Stomach (tissue), 9 donors: ENCODE data around the gene PPM1L. TPM values are rescaled to one million over a fixed set of nuclear protein-coding genes. Genes with fewer than 3 reads are reported as not detected.

Experiments used
- DNase-seq, 2 donors: peaks; one replicate each; pipeline versions ENCODE4 v3.0.0 to v3.0.0-alpha.2; 2013 to 2019
- H3K27ac ChIP-seq, 5 donors: fragments of 200-600 bp in 4 of 5; sonication (generic) in 4 of 5; one replicate each; pipeline ENCODE4 v1.5.1; 2013 to 2019; ENCODE audit warnings: mild to moderate bottlenecking in 1 of 5, moderate library complexity in 1 of 5
- H3K27me3 ChIP-seq, 3 donors: fragments of 200-600 bp; sonication (generic); one replicate each; pipeline ENCODE4 v1.5.1; 2017 to 2019; ENCODE audit warnings: mixed run types in 1 of 3
- H3K36me3 ChIP-seq, 4 donors: fragments of 200-600 bp; sonication (generic); 1 replicate in 3 of 4; 2 replicates in 1 of 4; pipeline ENCODE4 v1.5.1; 2016 to 2019
- H3K4me1 ChIP-seq, 4 donors: fragments of 200-600 bp; sonication (generic); one replicate each; pipeline ENCODE4 v1.5.1; 2016 to 2019
- H3K4me3 ChIP-seq, 4 donors: fragments of 200-600 bp; sonication (generic) in 3 of 4; one replicate each; pipeline ENCODE4 v1.5.1; 2016 to 2019; ENCODE audit warnings: mild to moderate bottlenecking in 1 of 4
- H3K9me3 ChIP-seq, 4 donors: fragments of 200-600 bp; sonication (generic); one replicate each; pipeline ENCODE4 v1.5.1; 2016 to 2019
- CTCF ChIP-seq, 7 experiments: fragments of 450-650 bp in 4 of 7; fragments of 200-600 bp in 3 of 7; sonication (generic) in 3 of 7; IDR thresholded peaks; one replicate each; pipeline ENCODE4 v1.5.1; 2016 to 2019; ENCODE audit warnings: antibody characterized with exemption in 7 of 7, control low read depth in 2 of 7, mild to moderate bottlenecking in 1 of 7
- EP300 ChIP-seq: sonication (generic); formaldehyde crosslinking; IDR thresholded peaks from one replicate; pipeline ENCODE4 v1.6.1; 2017; ENCODE audit warnings: antibody characterized with exemption
- POLR2A ChIP-seq, 4 donors: fragments of 450-650 bp; IDR thresholded peaks; one replicate each; pipeline ENCODE4 v1.6.1; 2016; ENCODE audit warnings: antibody characterized with exemption in 4 of 4, control low read depth in 2 of 4, mild to moderate bottlenecking in 1 of 4, moderate library complexity in 1 of 4
- POLR2AphosphoS5 ChIP-seq, 3 donors: sonication (generic); formaldehyde crosslinking; IDR thresholded peaks; one replicate each; pipeline ENCODE4 v1.6.1; 2016; ENCODE audit warnings: antibody characterized with exemption in 3 of 3
- WGBS, 5 donors: extraction: QIAGEN DNeasy Blood & Tissue Kit in 3 of 5; methylation state at CpG; one replicate each; pipeline versions ENCODE4 v1.1.5 to v1.1.7; 2013 to 2018; 5-methylcytosine and 5-hydroxymethylcytosine counted together
- intact Hi-C: fragments of 100-400 bp; cut with DNase I; formaldehyde crosslinking; loops from one replicate; pipeline ENCODE4 v1.15.1; 2023; ENCODE audit warnings: low total_unique reads
- polyA plus RNA-seq, 3 donors: library from polyadenylated mRNA; stranded (reverse); fragments of 200-250 nt; gene quantifications; one replicate each; pipeline ENCODE4 v1.2.3, GENCODE V29; 2013
- total RNA-seq, 5 donors: library from RNA; depleted of rRNA; stranded (reverse); fragments of >200 nt; gene quantifications; one replicate each; pipeline versions ENCODE4 v1.1.0 to v1.2.3, GENCODE V29; 2014 to 2016
- donor health status: healthy with polysubstance abuse.
- donor health status: Bipolar disorder and iron deficiency.
- donor health status: healthy.

PPM1L gene
- total and polyA plus RNA-seq, 8 donors: 0.61 to 45.1 (median 15.2) TPM

GRCh38 chr3:160809453-160809852 lies 53.4 kb downstream of the PPM1L start:
- Histone ChIP-seq H3K4me1 (peaks cover 14 to 67% (median 55%) of the 10 kb centered on the region in 4 donors), H3K4me3 (no peak overlapping the region), H3K36me3 (no peaks in the 10 kb centered on the region), H3K27me3 (no peaks in the 10 kb centered on the region), H3K9me3 (no peaks in the 10 kb centered on the region), H3K27ac (peak overlapping the region; percentile 18 to 69 (median 54))
- intact Hi-C loops: no loop called here
- TF ChIP-seq POLR2A (IDR thresholded peaks at IDR 0.05): no peak
- no peak for TF ChIP-seq EP300
- no peak for TF ChIP-seq POLR2AphosphoS5 (IDR thresholded peaks at IDR 0.05)
- TF ChIP-seq CTCF (IDR thresholded peaks at IDR 0.05): no peak
- 23 to 44% (median 33%) methylated on average over 2 of the region's 2 CpGs for WGBS, 5 donors
- DNase-seq: no peak

- no peaks in the 10 kb centered on the region for H3K27me3 ChIP-seq
- DNase-seq: no peak
- H3K36me3 ChIP-seq: no peaks in the 10 kb centered on the region
- H3K27ac ChIP-seq: peak overlapping the region in 2 of 5 donors; percentile 56 to 69
- no peak for TF ChIP-seq CTCF (IDR thresholded peaks at IDR 0.05)
- peak in 2 of 3 donors; percentile 16 to 26 for TF ChIP-seq POLR2AphosphoS5 (IDR thresholded peaks at IDR 0.05)
- TF ChIP-seq POLR2A (IDR thresholded peaks at IDR 0.05): no peak
- no peak for TF ChIP-seq EP300
- peaks cover 14 to 56% (median 43%) of the 10 kb centered on the region in 4 donors for H3K4me1 ChIP-seq
- H3K4me3 ChIP-seq: no peak overlapping the region
- intact Hi-C loops: no loop called here
- WGBS, 5 donors: 69 to 83% (median 75%) methylated on average over 4 of the region's 4 CpGs
- no peaks in the 10 kb centered on the region for H3K9me3 ChIP-seq
These were observed 54.6 kb downstream of the PPM1L start for GRCh38 chr3:160810362-160811236.

GRCh38 chr3:160811237-160811548 lies 55.2 kb downstream of the PPM1L start:
- Histone ChIP-seq H3K4me1 (peaks cover 14 to 50% (median 39%) of the 10 kb centered on the region in 4 donors), H3K27ac (peak overlapping the region in 1 of 5 donors; percentile 7), H3K9me3 (no peaks in the 10 kb centered on the region), H3K36me3 (no peaks in the 10 kb centered on the region), H3K4me3 (no peak overlapping the region), H3K27me3 (no peaks in the 10 kb centered on the region)
- intact Hi-C loops: no loop called here
- TF ChIP-seq POLR2A (IDR thresholded peaks at IDR 0.05) (no peak), POLR2AphosphoS5 (IDR thresholded peaks at IDR 0.05) (no peak), CTCF (IDR thresholded peaks at IDR 0.05) (no peak), EP300 (no peak)
- WGBS, 5 donors: 74 to 85% (median 83%) methylated on average over 1 of the region's 1 CpG
- no peak for DNase-seq

GRCh38 chr3:160812304-160812703 lies 56.3 kb downstream of the PPM1L start:
- no peaks in the 10 kb centered on the region for H3K27me3 ChIP-seq
- no peak for DNase-seq
- no peaks in the 10 kb centered on the region for H3K36me3 ChIP-seq
- intact Hi-C loops: no loop called here
- TF ChIP-seq POLR2A (IDR thresholded peaks at IDR 0.05) (no peak), EP300 (no peak), CTCF (IDR thresholded peaks at IDR 0.05) (no peak), POLR2AphosphoS5 (IDR thresholded peaks at IDR 0.05) (no peak)
- H3K9me3 ChIP-seq: no peaks in the 10 kb centered on the region
- WGBS, 5 donors: 38 to 53% (median 50%) methylated on average over 3 of the region's 3 CpGs
- no peak overlapping the region for H3K4me3 ChIP-seq
- peaks cover 14 to 49% (median 37%) of the 10 kb centered on the region in 4 donors for H3K4me1 ChIP-seq
- no peak overlapping the region for H3K27ac ChIP-seq
